Vagina (tissue), 2 donors: ENCODE results near the gene FAM234B. TPM values are rescaled to one million over a fixed set of nuclear protein-coding genes. Genes with fewer than 3 reads are reported as not detected.

Source experiments
- DNase-seq, 2 donors: peaks; one replicate each; pipeline ENCODE4 v3.0.0-alpha.2; 2017; ENCODE audit errors: extremely low spot score in 2 of 2
- H3K27ac ChIP-seq: fragments of 200-600 bp; sonication (generic); one replicate; pipeline ENCODE4 v1.5.1; 2019
- H3K27me3 ChIP-seq: fragments of 200-600 bp; sonication (generic); one replicate; pipeline ENCODE4 v1.5.1; 2019
- H3K36me3 ChIP-seq, 2 donors: fragments of 200-600 bp; sonication (generic); one replicate each; pipeline ENCODE4 v1.5.1; 2017 to 2019
- H3K4me1 ChIP-seq: fragments of 200-600 bp; sonication (generic); one replicate; pipeline ENCODE4 v1.5.1; 2019
- H3K4me3 ChIP-seq, 2 donors: fragments of 200-600 bp; sonication (generic); 1 replicate in 1 of 2; 2 replicates in 1 of 2; pipeline ENCODE4 v1.5.1; 2016 to 2019
- H3K9me3 ChIP-seq: fragments of 200-600 bp; sonication (generic); one replicate; pipeline ENCODE4 v1.5.1; 2019
- POLR2A ChIP-seq, 2 donors: fragments of 450-650 bp; IDR thresholded peaks; one replicate each; pipeline ENCODE4 v1.6.1; 2017; ENCODE audit warnings: antibody characterized with exemption in 2 of 2, mild to moderate bottlenecking in 2 of 2, moderate library complexity in 2 of 2
- POLR2AphosphoS5 ChIP-seq, 2 donors: sonication (generic); formaldehyde crosslinking; IDR thresholded peaks; one replicate each; pipeline ENCODE4 v1.9.0; 2017; ENCODE audit warnings: antibody characterized with exemption in 2 of 2, mild to moderate bottlenecking in 2 of 2, low read depth in 1 of 2; ENCODE audit not compliant: insufficient read depth in 1 of 2
- intact Hi-C: fragments of 100-400 bp; cut with DNase I; formaldehyde crosslinking; loops from one replicate; pipeline ENCODE4 v1.15.1; 2023
- total RNA-seq: library from RNA; depleted of rRNA; stranded (reverse); fragments of >200 nt; gene quantifications from one replicate; pipeline ENCODE4 v1.2.3, GENCODE V29; 2016
- TF ChIP-seq, protein P1 (sequence below), 3 experiments: fragments of 450-650 bp in 2 of 3; fragments of 200-600 bp in 1 of 3; sonication (generic) in 1 of 3; IDR thresholded peaks; one replicate each; pipeline ENCODE4 v1.5.1; 2017 to 2019; ENCODE audit warnings: antibody characterized with exemption in 3 of 3, mild to moderate bottlenecking in 2 of 3, moderate library complexity in 2 of 3

FAM234B gene
- total RNA-seq, result 11.0 TPM

DNA sequence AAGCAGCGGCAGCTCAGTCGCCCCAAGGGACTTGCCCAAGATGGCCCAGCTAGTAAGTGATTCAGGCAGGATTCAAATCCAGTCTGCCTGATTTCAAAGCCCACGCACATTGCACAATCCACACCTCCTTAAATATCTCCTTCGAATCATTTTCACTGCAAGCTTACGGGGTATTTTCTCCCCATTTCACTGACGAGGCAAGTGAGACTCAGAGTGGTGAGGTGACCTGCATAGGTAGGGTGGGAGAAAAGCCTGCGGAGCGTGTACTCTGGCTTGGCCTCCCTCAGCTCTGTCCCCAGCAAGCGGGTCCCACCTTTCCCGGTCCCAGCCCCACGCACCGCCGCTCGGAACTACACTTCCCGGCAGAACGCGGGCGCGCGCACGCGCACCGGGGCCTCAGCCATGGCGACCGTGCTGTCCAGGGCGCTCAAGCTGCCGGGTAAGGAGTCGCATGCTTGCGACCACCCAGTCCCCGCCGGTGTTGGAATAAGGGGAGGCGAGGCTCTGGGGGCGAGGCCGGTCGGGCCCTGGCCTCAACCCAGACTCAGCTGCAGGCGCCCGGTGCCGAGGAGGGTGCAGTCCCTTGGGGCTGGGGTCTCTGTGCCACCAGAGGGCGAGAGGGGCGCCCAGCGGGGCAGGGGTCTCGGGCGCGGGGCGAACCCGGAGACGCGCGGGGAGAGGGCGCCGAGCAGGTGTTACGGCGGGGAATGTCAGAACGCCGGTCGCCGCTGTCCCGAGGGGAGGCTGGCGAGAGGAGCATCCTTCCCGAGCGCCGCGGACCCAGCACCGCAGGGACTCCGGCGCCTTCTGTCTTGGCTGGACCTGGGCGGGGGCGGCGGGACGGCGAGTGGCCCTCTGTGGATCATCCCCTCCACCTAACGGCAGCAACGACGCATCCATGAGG is at the start of gene FAM234B:
TSS of gene FAM234B (plus strand) at position 380 of the 904 bp plus-strand sequence. CDS start at position 403, 23 bp downstream.
- peak within 1 kb of the TSS; percentile 57 for H3K27ac ChIP-seq
- intact Hi-C loops, result no loop called here

GRCh38 chr12:12995088-12995487 is 49.1 kb upstream of the FAM234B start:
- no peaks in the 10 kb centered on the region for H3K9me3 ChIP-seq
- intact Hi-C loops, result no loop called here
- peaks cover 58% of the 10 kb centered on the region for H3K4me1 ChIP-seq
- TF ChIP-seq POLR2A (IDR thresholded peaks at IDR 0.05) (no peak), POLR2AphosphoS5 (IDR thresholded peaks at IDR 0.05; ENCODE audit: insufficient read depth in 1 of 2, low read depth in 1 of 2) (no peak)
- TF ChIP-seq, protein P1, sequence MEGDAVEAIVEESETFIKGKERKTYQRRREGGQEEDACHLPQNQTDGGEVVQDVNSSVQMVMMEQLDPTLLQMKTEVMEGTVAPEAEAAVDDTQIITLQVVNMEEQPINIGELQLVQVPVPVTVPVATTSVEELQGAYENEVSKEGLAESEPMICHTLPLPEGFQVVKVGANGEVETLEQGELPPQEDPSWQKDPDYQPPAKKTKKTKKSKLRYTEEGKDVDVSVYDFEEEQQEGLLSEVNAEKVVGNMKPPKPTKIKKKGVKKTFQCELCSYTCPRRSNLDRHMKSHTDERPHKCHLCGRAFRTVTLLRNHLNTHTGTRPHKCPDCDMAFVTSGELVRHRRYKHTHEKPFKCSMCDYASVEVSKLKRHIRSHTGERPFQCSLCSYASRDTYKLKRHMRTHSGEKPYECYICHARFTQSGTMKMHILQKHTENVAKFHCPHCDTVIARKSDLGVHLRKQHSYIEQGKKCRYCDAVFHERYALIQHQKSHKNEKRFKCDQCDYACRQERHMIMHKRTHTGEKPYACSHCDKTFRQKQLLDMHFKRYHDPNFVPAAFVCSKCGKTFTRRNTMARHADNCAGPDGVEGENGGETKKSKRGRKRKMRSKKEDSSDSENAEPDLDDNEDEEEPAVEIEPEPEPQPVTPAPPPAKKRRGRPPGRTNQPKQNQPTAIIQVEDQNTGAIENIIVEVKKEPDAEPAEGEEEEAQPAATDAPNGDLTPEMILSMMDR (IDR thresholded peaks at IDR 0.05), result no peak
- H3K36me3 ChIP-seq, result no peaks in the 10 kb centered on the region
- no peak overlapping the region for H3K4me3 ChIP-seq
- no peak for DNase-seq
- H3K27ac ChIP-seq, result no peak overlapping the region
- H3K27me3 ChIP-seq, result no peaks in the 10 kb centered on the region

More for the DNA sequence above, at the start of gene FAM234B:
- Histone ChIP-seq H3K9me3 (no peaks in the 10 kb centered on the region), H3K27me3 (no peaks in the 10 kb centered on the region), H3K36me3 (no peaks in the 10 kb centered on the region), H3K4me1 (peaks cover 22% of the 10 kb centered on the region), H3K4me3 (peak within 1 kb of the TSS; percentile 90 to 92)
- TF ChIP-seq POLR2AphosphoS5 (IDR thresholded peaks at IDR 0.05; ENCODE audit: insufficient read depth in 1 of 2, low read depth in 1 of 2) (peak; percentile 42 to 88), POLR2A (IDR thresholded peaks at IDR 0.05) (peak in 1 of 2 donors; percentile 18)
- TF ChIP-seq, protein P1 (IDR thresholded peaks at IDR 0.05), result peak in 1 of 3 experiments; percentile 37
- DNase-seq, result no peak

- intact Hi-C loops, result no loop called here
- no peak overlapping the region for H3K4me3 ChIP-seq
These were observed 48.0 kb upstream of the FAM234B start for GRCh38 chr12:12996209-12996608.

GRCh38 chr12:12997156-12997555 is 47.0 kb upstream of the FAM234B start:
- TF ChIP-seq POLR2A (IDR thresholded peaks at IDR 0.05), result no peak
- TF ChIP-seq POLR2AphosphoS5 (IDR thresholded peaks at IDR 0.05; ENCODE audit: insufficient read depth in 1 of 2, low read depth in 1 of 2), result no peak
- TF ChIP-seq, protein P1 (IDR thresholded peaks at IDR 0.05), result no peak
- Histone ChIP-seq H3K9me3 (no peaks in the 10 kb centered on the region), H3K36me3 (no peaks in the 10 kb centered on the region), H3K27ac (peak overlapping the region; percentile 25), H3K27me3 (no peaks in the 10 kb centered on the region), H3K4me1 (peaks cover 50% of the 10 kb centered on the region), H3K4me3 (no peak overlapping the region)
- DNase-seq, result no peak
- intact Hi-C loops, result no loop called here

More at GRCh38 chr12:12996209-12996608, 48.0 kb upstream of the FAM234B start:
- no peak for DNase-seq
- Histone ChIP-seq H3K4me1 (peaks cover 54% of the 10 kb centered on the region), H3K9me3 (no peaks in the 10 kb centered on the region), H3K27ac (no peak overlapping the region), H3K27me3 (no peaks in the 10 kb centered on the region), H3K36me3 (no peaks in the 10 kb centered on the region)
- TF ChIP-seq, protein P1 (IDR thresholded peaks at IDR 0.05), result no peak
- TF ChIP-seq POLR2AphosphoS5 (IDR thresholded peaks at IDR 0.05; ENCODE audit: insufficient read depth in 1 of 2, low read depth in 1 of 2) (no peak), POLR2A (IDR thresholded peaks at IDR 0.05) (no peak)

GRCh38 chr12:12997734-12998133 is 46.4 kb upstream of the FAM234B start:
- no peak for DNase-seq
- TF ChIP-seq POLR2A (IDR thresholded peaks at IDR 0.05), result no peak
- TF ChIP-seq, protein P1 (IDR thresholded peaks at IDR 0.05), result no peak
- TF ChIP-seq POLR2AphosphoS5 (IDR thresholded peaks at IDR 0.05; ENCODE audit: insufficient read depth in 1 of 2, low read depth in 1 of 2), result no peak
- H3K4me3 ChIP-seq, result no peak overlapping the region
- peak overlapping the region; percentile 25 for H3K27ac ChIP-seq
- peaks cover 44% of the 10 kb centered on the region for H3K4me1 ChIP-seq
- intact Hi-C loops, result no loop called here
- no peaks in the 10 kb centered on the region for H3K9me3 ChIP-seq
- no peaks in the 10 kb centered on the region for H3K36me3 ChIP-seq
- no peaks in the 10 kb centered on the region for H3K27me3 ChIP-seq
